ENCODE measurements around the gene KIF1B.

- no peak for TF ChIP-seq CTCF (IDR thresholded peaks at IDR 0.05)
- TF ChIP-seq POLR2A (IDR thresholded peaks at IDR 0.05), result no peak
Measured at GRCh38 chr1:10252508-10252907, 42.1 kb downstream of the KIF1B start.

Data from right lobe of liver (tissue), 4 donors.